ENCODE data around the gene ATG4D.

The ATG4D gene

GRCh38 chr19:10543420-10544241 lies at the start of gene ATG4D:
ATG4D (plus strand) TSS chr19:10543904; CDS start chr19:10544091, 187 bp downstream.
- TF ChIP-seq CTCF (conservative IDR thresholded peaks at IDR 0.05; ENCODE audit: low read depth, low read length) = no peak
- peak within 1 kb of the TSS; percentile 74 for H3K4me3 ChIP-seq (ENCODE audit: low read depth, low read length)
- DNase-seq (ENCODE audit: low read depth) = peak; percentile 66

GRCh38 chr19:10497371-10497770 lies 46.3 kb upstream of the ATG4D start:
- no peak for TF ChIP-seq CTCF (conservative IDR thresholded peaks at IDR 0.05; ENCODE audit: low read depth, low read length)
- no peak for DNase-seq (ENCODE audit: low read depth)
- H3K4me3 ChIP-seq (ENCODE audit: low read depth, low read length) = no peak overlapping the region

GRCh38 chr19:10499550-10500246 lies 44.0 kb upstream of the ATG4D start:
- H3K4me3 ChIP-seq (ENCODE audit: low read depth, low read length) = no peak overlapping the region
- no peak for DNase-seq (ENCODE audit: low read depth)
- no peak for TF ChIP-seq CTCF (conservative IDR thresholded peaks at IDR 0.05; ENCODE audit: low read depth, low read length)

- no peak overlapping the region for H3K4me3 ChIP-seq (ENCODE audit: low read depth, low read length)
- DNase-seq (ENCODE audit: low read depth) = no peak
- no peak for TF ChIP-seq CTCF (conservative IDR thresholded peaks at IDR 0.05; ENCODE audit: low read depth, low read length)
Observed at GRCh38 chr19:10500247-10500592, 43.5 kb upstream of the ATG4D start.

GRCh38 chr19:10501971-10502523 lies 41.7 kb upstream of the ATG4D start:
- DNase-seq (ENCODE audit: low read depth) = peak; percentile 26
- TF ChIP-seq CTCF (conservative IDR thresholded peaks at IDR 0.05; ENCODE audit: low read depth, low read length) = no peak
- H3K4me3 ChIP-seq (ENCODE audit: low read depth, low read length) = peak overlapping the region; percentile 87

- DNase-seq (ENCODE audit: low read depth) = peak; percentile 86
- TF ChIP-seq CTCF (conservative IDR thresholded peaks at IDR 0.05; ENCODE audit: low read depth, low read length) = no peak
- peak overlapping the region; percentile 87 for H3K4me3 ChIP-seq (ENCODE audit: low read depth, low read length)
Observed at GRCh38 chr19:10502524-10503001, 41.1 kb upstream of the ATG4D start.
